Endodermal cell (in vitro differentiated cells): Measurements from ENCODE around the gene HS6ST3. TPM values are rescaled to one million over a fixed set of nuclear protein-coding genes. Genes with fewer than 3 reads are reported as not detected.
"Not testable (repeated sequence)": the region's sequence is repeated elsewhere in the genome, so short reads cannot be mapped to it uniquely, and the experiment has no call there.

Experiments
- DNase-seq: peaks from one replicate; pipeline ENCODE4 v3.0.0-alpha.2; 2017
- H3K27ac ChIP-seq: 2 replicates; pipeline ENCODE4 v1.5.1; 2013; ENCODE audit warnings: mild to moderate bottlenecking, low read depth, low read length, moderate library complexity
- H3K27me3 ChIP-seq: 2 replicates; pipeline ENCODE4 v1.6.1; 2013; ENCODE audit warnings: mild to moderate bottlenecking, low read length, moderate library complexity; ENCODE audit not compliant: insufficient read depth, control insufficient read depth, poor library complexity, severe bottlenecking
- H3K36me3 ChIP-seq: 2 replicates; pipeline ENCODE4 v1.7.0; 2013; ENCODE audit warnings: mild to moderate bottlenecking, low read length, moderate library complexity; ENCODE audit not compliant: control insufficient read depth, insufficient read depth
- H3K4me1 ChIP-seq: one replicate; pipeline ENCODE4 v1.7.0; 2013; ENCODE audit warnings: low read length; ENCODE audit not compliant: control insufficient read depth, insufficient read depth
- H3K4me3 ChIP-seq: 2 replicates; pipeline ENCODE4 v1.5.1; 2013; ENCODE audit warnings: mild to moderate bottlenecking, low read length, moderate library complexity
- H3K9ac ChIP-seq: 2 replicates; pipeline ENCODE4 v1.6.1; 2013; ENCODE audit warnings: mild to moderate bottlenecking, low read length, moderate library complexity; ENCODE audit not compliant: poor library complexity, severe bottlenecking; ENCODE audit errors: extremely low read depth
- H3K9me3 ChIP-seq: 2 replicates; pipeline ENCODE4 v1.6.1; 2013; ENCODE audit warnings: mild to moderate bottlenecking, low read length, moderate library complexity; ENCODE audit not compliant: control insufficient read depth
- H3K27ac Mint-ChIP-seq: 2 replicates; pipeline ENCODE4 v1.8.0; 2020; ENCODE audit warnings: mixed read lengths
- H3K27me3 Mint-ChIP-seq: 2 replicates; pipeline ENCODE4 v1.8.0; 2021; ENCODE audit warnings: mild to moderate bottlenecking, mixed read lengths; ENCODE audit not compliant: insufficient read depth
- H3K36me3 Mint-ChIP-seq: 2 replicates; pipeline ENCODE4 v1.8.0; 2020; ENCODE audit warnings: low read depth, mixed read lengths
- H3K4me1 Mint-ChIP-seq: 2 replicates; pipeline ENCODE4 v1.8.0; 2020; ENCODE audit warnings: mixed read lengths
- H3K4me3 Mint-ChIP-seq: 2 replicates; pipeline ENCODE4 v1.8.0; 2020; ENCODE audit warnings: mild to moderate bottlenecking, moderate library complexity, mixed read lengths
- H3K9me3 Mint-ChIP-seq: 2 replicates; pipeline ENCODE4 v1.8.0; 2020; ENCODE audit warnings: mild to moderate bottlenecking, mixed read lengths
- CTCF ChIP-seq: fragments of 200-600 bp; sonication (generic); conservative IDR thresholded peaks from 2 replicates; pipeline ENCODE4 v1.5.0; 2021; ENCODE audit warnings: antibody characterized with exemption, mild to moderate bottlenecking
- WGBS, 2 experiments: methylation state at CpG; one replicate each; pipeline versions ENCODE4 v1.1.5 to v1.1.7; 2013; ENCODE audit warnings: missing lambda C conversion rate in 2 of 2, mixed read lengths in 1 of 2; ENCODE audit not compliant: insufficient coverage in 1 of 2, insufficient read length in 1 of 2; 5-methylcytosine and 5-hydroxymethylcytosine counted together
- total RNA-seq, 2 donors: library from RNA; stranded (reverse); fragmentation: NEBNext Ultra II Directional in 1 of 2; extraction: Animal tissue kit (Norgen Biotek cat#: 25700) in 1 of 2; gene quantifications; 2 replicates in 1 of 2; 3 replicates in 1 of 2; pipeline ENCODE4 v1.2.1, GENCODE V29; 2021

The HS6ST3 gene
- total RNA-seq, 2 donors from 2014 or later, result 0.84 to 1.1 TPM

- Histone ChIP-seq H3K27me3 (no peaks in the 10 kb centered on the region), H3K9ac (no peak overlapping the region), H3K27ac (no peak overlapping the region), H3K4me1 (no peaks in the 10 kb centered on the region), H3K4me3 (no peak overlapping the region), H3K9me3 (no peaks in the 10 kb centered on the region), H3K36me3 (no peaks in the 10 kb centered on the region)
- no peak for DNase-seq
- H3K4me3 Mint-ChIP-seq, result no peak overlapping the region
- no peak for TF ChIP-seq CTCF
- H3K27me3 Mint-ChIP-seq, result peaks cover 4% of the 10 kb centered on the region
- H3K27ac Mint-ChIP-seq, result no peak overlapping the region
- 94 to 100% methylated on average over 2 of the region's 2 CpGs for WGBS, 2 experiments
- peaks cover 5% of the 10 kb centered on the region for H3K4me1 Mint-ChIP-seq
- no peaks in the 10 kb centered on the region for H3K36me3 Mint-ChIP-seq
- peaks cover 6% of the 10 kb centered on the region for H3K9me3 Mint-ChIP-seq
These were observed 682.5 kb downstream of the HS6ST3 start for GRCh38 chr13:96772426-96772825.

GRCh38 chr13:96778302-96778701 lies 688.4 kb downstream of the HS6ST3 start:
- WGBS, 2 experiments, result 89 to 93% methylated on average over 3 of the region's 3 CpGs
- H3K4me1 ChIP-seq, H3K4me3 Mint-ChIP-seq, H3K27me3 ChIP-seq, H3K27me3 Mint-ChIP-seq, H3K36me3 ChIP-seq, H3K4me1 Mint-ChIP-seq, H3K27ac ChIP-seq, H3K9me3 ChIP-seq, H3K4me3 ChIP-seq, H3K27ac Mint-ChIP-seq, DNase-seq, H3K36me3 Mint-ChIP-seq, H3K9ac ChIP-seq: not testable (repeated sequence)
- H3K9me3 Mint-ChIP-seq, result peaks cover 23% of the 10 kb centered on the region

GRCh38 chr13:96779691-96780090 lies 689.8 kb downstream of the HS6ST3 start:
- no peak overlapping the region for H3K27ac Mint-ChIP-seq
- H3K9me3 Mint-ChIP-seq, result peaks cover 23% of the 10 kb centered on the region
- Histone ChIP-seq H3K9me3 (peaks cover 5% of the 10 kb centered on the region), H3K36me3 (no peaks in the 10 kb centered on the region), H3K9ac (no peak overlapping the region), H3K4me1 (no peaks in the 10 kb centered on the region), H3K27ac (no peak overlapping the region), H3K4me3 (no peak overlapping the region), H3K27me3 (no peaks in the 10 kb centered on the region)
- H3K36me3 Mint-ChIP-seq, result no peaks in the 10 kb centered on the region
- H3K4me1 Mint-ChIP-seq, result no peaks in the 10 kb centered on the region
- no peak overlapping the region for H3K4me3 Mint-ChIP-seq
- no peak for TF ChIP-seq CTCF
- no peak for DNase-seq
- H3K27me3 Mint-ChIP-seq, result no peaks in the 10 kb centered on the region

GRCh38 chr13:96780105-96780504 lies 690.2 kb downstream of the HS6ST3 start:
- Histone ChIP-seq H3K4me1 (no peaks in the 10 kb centered on the region), H3K9me3 (peaks cover 5% of the 10 kb centered on the region), H3K4me3 (no peak overlapping the region), H3K9ac (no peak overlapping the region), H3K36me3 (no peaks in the 10 kb centered on the region), H3K27ac (no peak overlapping the region), H3K27me3 (no peaks in the 10 kb centered on the region)
- Mint-ChIP-seq H3K27ac (no peak overlapping the region), H3K4me1 (no peaks in the 10 kb centered on the region), H3K36me3 (no peaks in the 10 kb centered on the region), H3K9me3 (peaks cover 23% of the 10 kb centered on the region), H3K4me3 (no peak overlapping the region), H3K27me3 (no peaks in the 10 kb centered on the region)
- DNase-seq, result no peak
- no peak for TF ChIP-seq CTCF
- WGBS, 2 experiments, result 94 to 100% methylated on average over 2 to 3 of the region's 3 CpGs
